ENCODE measurements around the gene MRTO4.

DNA sequence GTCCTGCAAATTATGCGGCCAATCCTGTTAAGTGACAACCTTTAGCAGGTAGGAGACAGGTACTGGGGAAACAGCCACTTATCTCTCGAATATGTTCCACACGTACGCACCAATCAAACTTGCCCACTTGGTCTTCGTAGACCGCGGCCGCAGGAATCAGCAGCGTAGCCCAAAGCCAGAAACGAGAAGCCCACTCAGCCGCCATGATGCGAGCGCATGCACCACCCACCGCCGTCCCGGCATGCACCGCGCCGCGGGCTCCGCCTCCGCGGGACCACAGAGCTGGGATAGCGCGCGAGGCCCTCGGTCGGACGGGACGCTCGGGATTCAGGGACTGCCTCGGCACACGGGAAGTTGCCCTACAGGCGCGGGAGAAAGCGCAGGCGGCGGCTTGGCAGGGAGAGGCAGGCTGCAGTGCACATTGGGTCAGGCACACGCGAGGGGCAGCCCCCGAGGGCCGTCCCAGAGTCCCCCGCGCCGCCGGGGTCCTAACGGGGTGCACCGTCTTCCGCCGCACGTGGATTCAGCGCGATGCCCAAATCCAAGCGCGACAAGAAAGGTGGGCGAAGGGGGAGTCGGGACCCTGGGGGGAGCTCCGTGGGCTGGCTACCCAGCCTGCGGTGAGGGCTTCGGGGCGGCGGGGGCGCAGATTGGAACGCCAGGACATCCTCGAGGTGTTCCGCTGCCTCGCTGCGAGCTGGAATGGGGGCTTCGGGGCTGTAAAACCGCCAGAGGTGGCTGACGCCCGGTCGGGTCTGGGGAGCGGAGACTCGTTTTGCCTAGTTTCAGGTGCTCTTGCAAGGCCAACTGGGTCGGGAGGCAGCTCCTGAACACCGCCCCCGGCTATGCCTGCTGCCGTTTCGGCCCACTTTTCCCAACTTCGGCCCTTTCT is at the start of gene MRTO4, which contains the start of gene EMC1:
- TF ChIP-seq POLR2A (IDR thresholded peaks at IDR 0.05; ENCODE audit: low read length) (peak; percentile 82), GATA1 (IDR thresholded peaks at IDR 0.05; ENCODE audit: low read depth, low read length) (no peak)
